Measurements from ENCODE around the gene AVPR2. TPM values are rescaled to one million over a fixed set of nuclear protein-coding genes. Genes with fewer than 3 reads are reported as not detected.

AVPR2 gene
- total and polyA plus RNA-seq, 5 donors: 1.6 to 4.1 (median 2.7) TPM

DNA sequence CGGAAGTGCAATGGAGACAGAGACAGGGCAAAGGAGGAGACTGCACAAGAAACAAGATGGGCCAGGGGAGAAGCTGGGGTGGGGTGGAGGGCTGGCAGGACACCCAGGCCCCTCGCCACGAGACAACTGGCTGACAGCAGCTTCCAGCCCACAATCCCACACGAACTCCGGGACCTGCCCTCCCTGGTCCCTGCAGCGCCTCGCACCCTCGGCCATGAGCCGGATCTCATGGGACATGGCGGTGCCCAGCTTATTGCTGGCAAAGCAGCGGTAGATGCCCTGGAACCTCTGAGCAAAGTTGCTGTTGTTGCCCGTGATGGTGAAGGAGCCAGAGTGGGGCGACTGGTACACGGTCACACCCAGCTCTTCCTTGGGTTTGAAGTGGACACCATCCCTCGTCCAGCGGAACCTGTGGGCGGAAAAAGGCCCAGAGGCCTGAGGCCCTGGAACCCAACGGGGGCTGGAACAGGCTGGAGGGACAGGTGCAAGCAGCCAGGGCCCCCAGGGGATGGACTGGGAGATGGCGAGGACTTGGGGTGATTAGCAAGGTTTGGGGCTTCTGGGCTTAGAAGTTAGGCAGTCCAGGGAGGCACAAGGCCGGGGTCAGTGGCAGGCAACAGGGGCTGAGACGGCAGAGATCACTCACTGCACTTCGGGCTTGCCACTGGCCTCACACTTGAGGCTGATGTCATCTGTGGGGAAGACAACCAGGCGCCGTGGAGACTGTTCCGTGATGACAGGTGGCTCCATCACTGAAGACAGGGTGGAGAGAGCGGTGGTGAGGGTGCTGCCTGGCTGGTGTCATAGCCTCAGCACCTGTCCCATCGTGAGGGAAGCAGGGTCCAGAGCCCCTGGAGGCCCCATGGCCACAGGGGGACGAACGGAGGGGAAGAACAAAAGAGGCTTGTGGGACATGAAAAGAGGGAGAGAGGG is 32.3 kb upstream of the AVPR2 start:
- DNase-seq (no peak), ATAC-seq (no peak)
- Histone ChIP-seq H3K4me1 (ENCODE audit: control insufficient read depth, insufficient read depth, low read length) (no peaks in the 10 kb centered on the region), H3K27ac (ENCODE audit: low read length) (no peak overlapping the region), H3K9me3 (ENCODE audit: control insufficient read depth, low read length) (no peaks in the 10 kb centered on the region), H3K4me3 (ENCODE audit: low read length) (no peak overlapping the region), H3K27me3 (ENCODE audit: control insufficient read depth, insufficient read depth) (no peaks in the 10 kb centered on the region)
- WGBS: 70% methylated on average over 29 of the region's 29 CpGs
- intact Hi-C loops (cut with DNase I): no loop called here

DNA sequence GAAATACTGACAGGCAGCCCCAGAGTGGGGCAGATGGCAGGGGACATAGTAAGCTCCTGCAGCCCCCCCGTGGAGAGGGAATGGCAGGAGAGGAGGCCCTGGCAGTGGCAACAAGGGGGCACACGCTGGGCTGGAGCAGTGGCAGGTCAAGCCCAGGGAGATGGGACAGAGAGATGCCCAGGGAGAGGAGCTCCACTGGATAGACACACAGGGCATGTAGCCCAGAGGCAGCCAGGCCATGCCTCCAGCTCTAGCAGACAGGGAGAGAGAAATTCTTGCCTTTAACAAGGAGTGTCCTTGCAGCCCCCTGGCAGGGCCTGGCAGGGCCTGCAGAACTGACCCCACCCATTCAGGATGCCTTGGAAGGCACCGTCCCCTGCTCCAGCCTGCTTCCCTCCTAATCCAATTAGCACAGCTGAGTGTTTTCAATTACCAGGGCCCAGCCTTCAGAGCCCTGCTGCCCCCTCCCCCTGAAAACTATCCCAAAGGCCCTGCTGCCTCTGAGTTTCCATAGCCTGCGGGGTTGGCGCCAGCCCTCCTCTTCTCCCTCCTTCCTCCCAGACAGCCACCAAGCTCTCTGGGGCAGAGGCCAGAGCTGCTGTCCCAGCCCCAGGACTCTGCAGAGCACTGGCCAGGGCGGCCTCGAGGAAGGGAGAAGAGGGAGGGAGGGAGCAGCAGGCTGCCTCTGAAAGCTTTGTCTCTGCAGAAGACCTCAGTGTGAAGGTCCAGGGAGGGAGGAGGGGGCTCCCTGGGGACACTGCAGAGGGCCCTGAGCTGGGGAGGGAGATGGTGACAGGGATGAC is 31.0 kb upstream of the AVPR2 start:
- Histone ChIP-seq H3K27me3 (ENCODE audit: control insufficient read depth, insufficient read depth) (no peaks in the 10 kb centered on the region), H3K4me3 (ENCODE audit: low read length) (no peak overlapping the region), H3K4me1 (ENCODE audit: control insufficient read depth, insufficient read depth, low read length) (no peaks in the 10 kb centered on the region), H3K9me3 (ENCODE audit: control insufficient read depth, low read length) (no peaks in the 10 kb centered on the region), H3K27ac (ENCODE audit: low read length) (no peak overlapping the region)
- DNase-seq (no peak), ATAC-seq (no peak)
- intact Hi-C loops (cut with DNase I): no loop called here
- 33% methylated on average over 7 of the region's 7 CpGs for WGBS

DNA sequence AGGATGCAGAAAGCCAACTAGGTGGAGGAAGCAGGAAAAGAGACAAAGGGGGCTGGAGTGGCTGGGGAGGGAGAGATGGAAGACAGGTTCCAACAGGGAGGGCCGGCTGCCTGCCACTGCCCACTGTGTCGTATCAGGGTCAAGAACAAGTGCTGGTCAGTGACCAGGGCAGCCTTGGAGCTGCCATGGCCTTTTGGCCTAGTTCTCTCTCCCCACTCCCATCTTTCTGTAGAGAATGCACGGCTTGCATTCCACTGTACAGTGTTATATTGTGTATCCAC is 30.4 kb upstream of the AVPR2 start:
- WGBS: 42% methylated on average over 3 of the region's 3 CpGs
- H3K9me3 ChIP-seq (ENCODE audit: control insufficient read depth, low read length): no peaks in the 10 kb centered on the region
- no peaks in the 10 kb centered on the region for H3K27me3 ChIP-seq (ENCODE audit: control insufficient read depth, insufficient read depth)
- intact Hi-C loops (cut with DNase I): no loop called here
- no peaks in the 10 kb centered on the region for H3K4me1 ChIP-seq (ENCODE audit: control insufficient read depth, insufficient read depth, low read length)
- no peak overlapping the region for H3K4me3 ChIP-seq (ENCODE audit: low read length)
- H3K27ac ChIP-seq (ENCODE audit: low read length): no peak overlapping the region
- ATAC-seq (no peak), DNase-seq (no peak)

DNA sequence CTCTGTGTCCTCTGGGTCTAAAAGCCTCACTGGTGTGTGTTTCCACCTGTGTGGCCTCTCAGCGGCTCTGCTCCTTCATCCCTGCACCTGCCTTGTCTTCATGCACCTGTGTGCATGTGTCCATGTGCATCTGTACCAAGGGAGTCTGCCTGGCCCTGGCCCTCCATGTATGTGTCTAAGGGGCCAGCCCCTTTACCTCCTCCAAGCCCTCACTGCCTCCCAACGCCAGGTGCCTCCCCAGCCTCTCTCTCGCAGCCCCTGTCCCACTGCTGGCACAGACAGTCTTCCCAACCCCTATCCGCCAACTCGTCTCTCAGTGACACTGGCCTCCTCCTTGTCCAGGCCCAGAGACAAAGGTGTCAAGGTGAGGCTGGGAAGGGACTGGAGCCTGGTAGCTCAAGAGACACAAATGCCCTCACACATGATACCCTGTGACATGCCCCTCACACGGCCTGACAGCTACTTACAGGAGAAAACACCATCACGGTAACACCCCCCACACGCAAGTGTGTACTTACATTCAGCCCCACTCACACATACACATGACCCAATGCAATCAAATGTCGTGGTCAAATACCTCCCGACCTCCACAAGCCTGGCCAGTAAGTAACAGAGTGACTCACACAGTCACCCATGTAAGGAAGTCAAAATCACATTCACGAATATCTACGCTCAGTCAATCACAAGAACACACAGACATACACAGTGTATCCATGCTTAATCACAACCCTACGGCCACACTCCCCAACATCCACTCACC is 29.9 kb upstream of the AVPR2 start:
- Histone ChIP-seq H3K27ac (ENCODE audit: low read length) (no peak overlapping the region), H3K4me3 (ENCODE audit: low read length) (no peak overlapping the region), H3K9me3 (ENCODE audit: control insufficient read depth, low read length) (no peaks in the 10 kb centered on the region), H3K27me3 (ENCODE audit: control insufficient read depth, insufficient read depth) (no peaks in the 10 kb centered on the region), H3K4me1 (ENCODE audit: control insufficient read depth, insufficient read depth, low read length) (no peaks in the 10 kb centered on the region)
- intact Hi-C loops (cut with DNase I): no loop called here
- no peak for ATAC-seq
- no peak for DNase-seq
- whole genome bisulfite sequencing: 79% methylated on average over 13 of the region's 13 CpGs

DNA sequence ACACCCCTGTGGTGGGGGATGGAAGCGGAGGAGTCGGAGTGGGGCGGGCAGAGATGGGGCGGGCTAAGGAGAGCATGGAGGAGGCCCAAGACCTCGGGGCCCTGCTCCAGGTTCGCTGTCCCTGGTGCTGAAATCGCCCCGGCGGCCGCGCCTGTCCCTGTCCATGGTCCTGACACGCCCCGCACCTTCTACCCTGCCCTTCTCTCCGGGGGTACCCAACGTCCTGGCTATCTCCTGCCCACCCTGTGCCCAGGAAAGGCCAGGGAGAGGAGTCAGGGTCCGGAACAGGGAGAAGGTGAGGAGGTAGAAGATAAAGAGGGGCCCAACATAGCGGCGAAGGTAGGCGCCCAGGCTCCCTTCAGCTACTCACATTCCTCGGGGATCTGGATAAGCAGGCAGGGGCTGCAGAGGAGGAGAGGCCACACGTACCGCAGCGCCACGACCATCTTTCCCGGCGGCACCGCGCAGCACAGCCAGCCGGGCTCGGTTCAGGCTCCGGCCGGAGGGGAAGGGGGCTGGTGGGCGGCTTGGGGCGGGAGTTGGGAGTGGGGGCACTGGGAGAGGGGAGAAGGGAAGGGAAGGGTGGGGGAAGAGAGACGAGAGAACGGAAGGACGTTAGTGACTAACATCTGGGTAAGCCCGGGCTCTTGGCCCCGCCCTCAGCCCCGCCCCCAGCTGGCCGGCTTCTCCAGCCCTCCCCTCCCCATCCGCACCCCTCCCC is 28.9 kb upstream of the AVPR2 start:
- H3K27me3 ChIP-seq (ENCODE audit: control insufficient read depth, insufficient read depth): no peaks in the 10 kb centered on the region
- DNase-seq (peak; percentile 52 to 81 (median 78)), ATAC-seq (peak; percentile 69 to 72)
- WGBS: 1% methylated on average over 41 of the region's 42 CpGs
- no peak overlapping the region for H3K27ac ChIP-seq (ENCODE audit: low read length)
- H3K4me3 ChIP-seq (ENCODE audit: low read length): no peak overlapping the region
- no peaks in the 10 kb centered on the region for H3K9me3 ChIP-seq (ENCODE audit: control insufficient read depth, low read length)
- intact Hi-C loops (cut with DNase I): no loop called here
- no peaks in the 10 kb centered on the region for H3K4me1 ChIP-seq (ENCODE audit: control insufficient read depth, insufficient read depth, low read length)

DNA sequence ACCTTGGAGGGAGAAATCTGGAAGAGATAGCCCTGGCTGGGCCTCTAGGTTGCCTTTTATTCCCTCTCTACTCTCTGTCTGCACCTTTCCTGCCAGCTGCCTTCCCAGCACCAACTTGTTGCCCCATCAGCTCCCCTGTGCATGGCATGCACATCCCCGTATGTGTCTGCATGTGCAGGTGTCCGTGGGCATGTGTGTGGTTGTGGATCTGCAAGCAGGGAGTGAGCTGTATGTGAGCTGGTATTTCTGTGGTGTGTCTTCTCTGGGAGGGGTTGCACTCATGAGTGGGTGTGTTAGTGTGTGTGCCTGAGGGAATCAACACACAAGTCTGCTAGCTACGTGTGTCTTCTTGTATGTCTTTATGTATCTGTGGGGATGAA is 28.4 kb upstream of the AVPR2 start:
- no peaks in the 10 kb centered on the region for H3K4me1 ChIP-seq (ENCODE audit: control insufficient read depth, insufficient read depth, low read length)
- no peaks in the 10 kb centered on the region for H3K27me3 ChIP-seq (ENCODE audit: control insufficient read depth, insufficient read depth)
- no peak overlapping the region for H3K27ac ChIP-seq (ENCODE audit: low read length)
- ATAC-seq (no peak), DNase-seq (no peak)
- WGBS: 66% methylated on average over 3 of the region's 3 CpGs
- no peaks in the 10 kb centered on the region for H3K9me3 ChIP-seq (ENCODE audit: control insufficient read depth, low read length)
- H3K4me3 ChIP-seq (ENCODE audit: low read length): no peak overlapping the region
- intact Hi-C loops (cut with DNase I): no loop called here

DNA sequence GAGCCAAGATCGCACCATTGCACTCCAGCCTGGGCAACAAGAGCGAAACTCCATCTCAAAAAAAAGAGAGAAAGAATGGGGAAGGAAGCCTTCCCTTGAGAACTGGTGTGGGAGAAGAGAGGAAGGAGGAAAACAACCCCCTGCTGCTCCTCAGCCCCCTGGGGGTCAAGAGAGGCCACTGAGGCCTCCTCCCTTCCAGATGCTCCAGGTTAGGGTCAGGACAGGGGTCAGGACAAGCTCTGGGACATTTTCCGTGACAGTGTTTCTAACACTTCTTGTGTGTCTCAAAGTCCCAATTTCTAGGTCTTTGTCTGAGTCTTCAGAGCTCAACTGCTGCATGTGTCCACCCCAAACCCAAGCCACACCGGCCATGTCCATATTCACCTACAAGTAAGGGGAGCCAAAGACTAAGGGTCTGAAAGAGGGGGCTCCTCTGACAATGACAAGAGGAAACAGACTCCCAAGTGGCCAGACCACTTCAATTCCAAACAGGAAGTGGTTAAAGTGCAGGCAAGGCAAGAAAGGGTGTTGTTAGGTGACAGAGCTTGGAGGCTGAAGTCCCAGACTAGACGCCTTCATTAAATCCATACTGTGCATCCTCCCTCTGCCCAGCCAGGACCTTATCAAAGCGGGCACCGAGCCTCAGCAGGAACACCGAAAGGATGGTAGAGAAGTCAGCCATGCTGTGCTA is 26.8 kb upstream of the AVPR2 start:
- H3K4me3 ChIP-seq (ENCODE audit: low read length): no peak overlapping the region
- H3K4me1 ChIP-seq (ENCODE audit: control insufficient read depth, insufficient read depth, low read length): no peaks in the 10 kb centered on the region
- intact Hi-C loops (cut with DNase I): no loop called here
- H3K9me3 ChIP-seq (ENCODE audit: control insufficient read depth, low read length): no peaks in the 10 kb centered on the region
- WGBS: 73% methylated on average over 8 of the region's 8 CpGs
- DNase-seq (no peak), ATAC-seq (no peak)
- no peaks in the 10 kb centered on the region for H3K27me3 ChIP-seq (ENCODE audit: control insufficient read depth, insufficient read depth)
- H3K27ac ChIP-seq (ENCODE audit: low read length): no peak overlapping the region

DNA sequence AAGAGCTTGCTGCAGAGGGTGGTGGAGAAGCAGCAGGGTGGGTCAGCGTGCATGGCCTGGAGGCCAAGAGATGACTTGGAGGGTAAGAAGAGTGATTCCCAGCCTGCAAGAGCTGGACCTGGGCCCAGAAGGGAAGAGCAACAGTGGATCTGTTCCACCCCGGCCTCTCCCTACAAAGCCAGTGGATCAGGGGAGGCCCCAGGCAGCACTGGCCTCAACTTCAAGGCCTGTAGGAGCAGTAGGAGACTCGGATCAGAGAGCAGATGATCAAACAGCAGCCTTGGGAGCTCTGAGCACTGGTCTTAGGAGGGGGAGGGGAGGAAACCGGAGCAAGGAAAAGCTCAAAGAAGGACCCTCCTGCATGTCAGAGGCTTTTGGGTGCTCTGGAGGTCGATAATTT is 26.1 kb upstream of the AVPR2 start:
- no peaks in the 10 kb centered on the region for H3K27me3 ChIP-seq (ENCODE audit: control insufficient read depth, insufficient read depth)
- H3K9me3 ChIP-seq (ENCODE audit: control insufficient read depth, low read length): no peaks in the 10 kb centered on the region
- no peak overlapping the region for H3K4me3 ChIP-seq (ENCODE audit: low read length)
- 27% methylated on average over 5 of the region's 5 CpGs for WGBS
- no peak for ATAC-seq
- H3K4me1 ChIP-seq (ENCODE audit: control insufficient read depth, insufficient read depth, low read length): no peaks in the 10 kb centered on the region
- DNase-seq: no peak
- intact Hi-C loops (cut with DNase I): no loop called here
- no peak overlapping the region for H3K27ac ChIP-seq (ENCODE audit: low read length)

DNA sequence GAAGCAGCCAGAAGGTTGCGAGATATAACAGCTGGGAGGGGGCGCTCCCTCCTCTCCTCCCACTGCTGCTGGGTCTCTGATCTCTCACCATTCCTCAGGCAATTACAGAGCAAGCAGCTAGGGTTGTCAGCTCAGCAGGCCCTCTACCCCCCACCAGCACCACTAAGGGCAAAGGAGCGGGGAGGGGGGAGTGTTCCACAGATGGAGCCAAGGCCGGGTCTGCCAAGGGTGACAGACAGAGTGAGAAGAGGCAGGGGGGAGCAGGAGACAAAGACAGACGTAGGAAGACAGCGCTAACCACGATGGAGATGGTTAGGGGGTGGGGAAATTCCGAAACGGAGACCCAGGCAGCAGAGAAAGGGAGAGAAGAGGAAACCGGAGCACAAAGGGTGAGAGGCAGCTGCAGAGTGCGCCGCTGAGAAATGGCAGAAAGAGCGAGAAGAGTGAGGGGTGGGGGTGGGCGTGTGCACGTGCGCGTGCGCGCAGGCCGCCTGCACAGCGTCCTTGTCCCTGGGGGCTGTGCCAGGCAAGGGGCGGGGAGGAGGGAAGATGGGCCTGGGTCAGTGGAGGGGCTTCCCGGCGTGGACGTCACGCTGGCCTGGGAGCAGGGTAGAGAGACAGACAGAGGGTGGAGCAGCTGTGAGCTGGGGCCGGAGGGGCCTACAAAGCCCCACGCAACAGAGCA is 25.4 kb upstream of the AVPR2 start:
- no peaks in the 10 kb centered on the region for H3K9me3 ChIP-seq (ENCODE audit: control insufficient read depth, low read length)
- WGBS: 5% methylated on average over 28 of the region's 28 CpGs
- no peaks in the 10 kb centered on the region for H3K4me1 ChIP-seq (ENCODE audit: control insufficient read depth, insufficient read depth, low read length)
- H3K27me3 ChIP-seq (ENCODE audit: control insufficient read depth, insufficient read depth): no peaks in the 10 kb centered on the region
- no peak overlapping the region for H3K27ac ChIP-seq (ENCODE audit: low read length)
- H3K4me3 ChIP-seq (ENCODE audit: low read length): no peak overlapping the region
- no peak for DNase-seq
- intact Hi-C loops (cut with DNase I): no loop called here
- ATAC-seq: no peak
